Activated T-cell treated with anti-CD3 and anti-CD28 coated beads, Interleukin-2, amount 50 U/mL, for 4 hours (primary cell): ENCODE measurements around the gene CCNL2. TPM values are rescaled to one million over a fixed set of nuclear protein-coding genes. Genes with fewer than 3 reads are reported as not detected.

ENCODE experiments used
- ATAC-seq, 2 donors: fragments of 200-7000 bp; cut with Tn5 transposase; one replicate each; pipeline ENCODE4 v1.10.0; 2021
- DNase-seq: peaks from one replicate; pipeline ENCODE4 v3.0.0-alpha.2; 2020
- H3K27me3 Mint-ChIP-seq: one replicate; pipeline ENCODE4 v1.8.0; 2021; ENCODE audit warnings: low read depth, mixed read lengths
- H3K36me3 Mint-ChIP-seq: one replicate; pipeline ENCODE4 v1.8.0; 2022; ENCODE audit warnings: mixed read lengths; ENCODE audit not compliant: insufficient read depth
- H3K4me1 Mint-ChIP-seq: one replicate; pipeline ENCODE4 v1.8.0; 2021; ENCODE audit warnings: low read depth, mixed read lengths
- H3K4me3 Mint-ChIP-seq: one replicate; pipeline ENCODE4 v1.8.0; 2021; ENCODE audit warnings: mild to moderate bottlenecking, moderate library complexity, mixed read lengths
- H3K9me3 Mint-ChIP-seq: one replicate; pipeline ENCODE4 v1.8.0; 2021; ENCODE audit warnings: mixed read lengths
- total RNA-seq, 3 donors: library from RNA; stranded (reverse); gene quantifications; one replicate each; pipeline ENCODE4 v1.2.1, GENCODE V29; 2021

Gene CCNL2
- total RNA-seq, 3 donors from 2014 or later, result 112 to 127 (median 118) TPM

- no peaks in the 10 kb centered on the region for H3K36me3 Mint-ChIP-seq
- H3K4me1 Mint-ChIP-seq, result peaks cover 2% of the 10 kb centered on the region
- DNase-seq (no peak), ATAC-seq (peak; percentile 18 to 27)
- peaks cover 37% of the 10 kb centered on the region for H3K27me3 Mint-ChIP-seq
- no peak overlapping the region for H3K4me3 Mint-ChIP-seq
- no peaks in the 10 kb centered on the region for H3K9me3 Mint-ChIP-seq
These were observed 28.1 kb upstream of the CCNL2 start for GRCh38 chr1:1427106-1427819.

- H3K4me3 Mint-ChIP-seq, result no peak overlapping the region
- ATAC-seq, result peak in 1 of 2 donors; percentile 39
- peaks cover 2% of the 10 kb centered on the region for H3K4me1 Mint-ChIP-seq
These were observed 27.5 kb upstream of the CCNL2 start for GRCh38 chr1:1426496-1427105.

GRCh38 chr1:1425753-1426495, 26.8 kb upstream of the CCNL2 start:
- ATAC-seq (no peak), DNase-seq (no peak)
- H3K27me3 Mint-ChIP-seq, result peaks cover 39% of the 10 kb centered on the region
- H3K4me1 Mint-ChIP-seq, result peaks cover 2% of the 10 kb centered on the region
- H3K4me3 Mint-ChIP-seq, result no peak overlapping the region
- no peaks in the 10 kb centered on the region for H3K36me3 Mint-ChIP-seq
- H3K9me3 Mint-ChIP-seq, result no peaks in the 10 kb centered on the region

More at GRCh38 chr1:1426496-1427105, 27.5 kb upstream of the CCNL2 start:
- H3K9me3 Mint-ChIP-seq, result no peaks in the 10 kb centered on the region
- peaks cover 39% of the 10 kb centered on the region for H3K27me3 Mint-ChIP-seq
- DNase-seq, result no peak
- H3K36me3 Mint-ChIP-seq, result no peaks in the 10 kb centered on the region

- H3K4me3 Mint-ChIP-seq, result no peak overlapping the region
- no peak for DNase-seq
These were observed 26.3 kb upstream of the CCNL2 start for GRCh38 chr1:1425426-1425752.

GRCh38 chr1:1424707-1425106, 25.6 kb upstream of the CCNL2 start:
- H3K36me3 Mint-ChIP-seq, result no peaks in the 10 kb centered on the region
- H3K4me1 Mint-ChIP-seq, result peaks cover 2% of the 10 kb centered on the region
- DNase-seq, result no peak
- no peak overlapping the region for H3K4me3 Mint-ChIP-seq
- no peaks in the 10 kb centered on the region for H3K9me3 Mint-ChIP-seq
- no peak for ATAC-seq
- H3K27me3 Mint-ChIP-seq, result peaks cover 38% of the 10 kb centered on the region

More at GRCh38 chr1:1425426-1425752, 26.3 kb upstream of the CCNL2 start:
- Mint-ChIP-seq H3K36me3 (no peaks in the 10 kb centered on the region), H3K27me3 (peaks cover 41% of the 10 kb centered on the region), H3K4me1 (peaks cover 2% of the 10 kb centered on the region), H3K9me3 (no peaks in the 10 kb centered on the region)
- no peak for ATAC-seq

- DNase-seq, result no peak
- Mint-ChIP-seq H3K27me3 (peaks cover 29% of the 10 kb centered on the region), H3K4me1 (no peaks in the 10 kb centered on the region), H3K36me3 (no peaks in the 10 kb centered on the region), H3K4me3 (no peak overlapping the region), H3K9me3 (no peaks in the 10 kb centered on the region)
- ATAC-seq, result no peak
These were observed 24.1 kb upstream of the CCNL2 start for GRCh38 chr1:1423245-1423597.

GRCh38 chr1:1422465-1423244, 23.5 kb upstream of the CCNL2 start:
- no peaks in the 10 kb centered on the region for H3K36me3 Mint-ChIP-seq
- no peaks in the 10 kb centered on the region for H3K9me3 Mint-ChIP-seq
- H3K4me1 Mint-ChIP-seq, result peaks cover 1% of the 10 kb centered on the region
- H3K27me3 Mint-ChIP-seq, result peaks cover 29% of the 10 kb centered on the region
- ATAC-seq (peak in 1 of 2 donors; percentile 9), DNase-seq (no peak)
- H3K4me3 Mint-ChIP-seq, result no peak overlapping the region

- no peak overlapping the region for H3K4me3 Mint-ChIP-seq
- H3K4me1 Mint-ChIP-seq, result peaks cover 1% of the 10 kb centered on the region
- H3K27me3 Mint-ChIP-seq, result peaks cover 29% of the 10 kb centered on the region
- no peaks in the 10 kb centered on the region for H3K9me3 Mint-ChIP-seq
- ATAC-seq (no peak), DNase-seq (no peak)
- no peaks in the 10 kb centered on the region for H3K36me3 Mint-ChIP-seq
These were observed 22.9 kb upstream of the CCNL2 start for GRCh38 chr1:1421907-1422464.

- DNase-seq (no peak), ATAC-seq (no peak)
- H3K27me3 Mint-ChIP-seq, result peaks cover 27% of the 10 kb centered on the region
These were observed 22.2 kb upstream of the CCNL2 start, which contains the start of gene ANKRD65 for GRCh38 chr1:1421147-1421906. TSS of gene ANKRD65 (minus strand) at chr1:1421276. CDS start at chr1:1421005, 271 bp downstream.

GRCh38 chr1:1420654-1421141, 21.6 kb upstream of the CCNL2 start:
- ATAC-seq (no peak), DNase-seq (no peak)
- no peak overlapping the region for H3K4me3 Mint-ChIP-seq
- H3K27me3 Mint-ChIP-seq, result peaks cover 23% of the 10 kb centered on the region
- H3K9me3 Mint-ChIP-seq, result no peaks in the 10 kb centered on the region
- H3K4me1 Mint-ChIP-seq, result peaks cover 1% of the 10 kb centered on the region
- no peaks in the 10 kb centered on the region for H3K36me3 Mint-ChIP-seq

More at GRCh38 chr1:1421147-1421906, 22.2 kb upstream of the CCNL2 start, which contains the start of gene ANKRD65:
- H3K4me3 Mint-ChIP-seq, result no peak within 1 kb of the TSS
- no peaks in the 10 kb centered on the region for H3K9me3 Mint-ChIP-seq
- peaks cover 1% of the 10 kb centered on the region for H3K4me1 Mint-ChIP-seq
- no peaks in the 10 kb centered on the region for H3K36me3 Mint-ChIP-seq

GRCh38 chr1:1419813-1420653, 20.9 kb upstream of the CCNL2 start:
- Mint-ChIP-seq H3K36me3 (no peaks in the 10 kb centered on the region), H3K4me1 (peaks cover 1% of the 10 kb centered on the region)

GRCh38 chr1:1419363-1419812, 20.3 kb upstream of the CCNL2 start:
- no peak overlapping the region for H3K4me3 Mint-ChIP-seq
- ATAC-seq, result no peak
- H3K36me3 Mint-ChIP-seq, result no peaks in the 10 kb centered on the region
- H3K27me3 Mint-ChIP-seq, result peaks cover 16% of the 10 kb centered on the region
- H3K4me1 Mint-ChIP-seq, result peaks cover 1% of the 10 kb centered on the region
- no peak for DNase-seq
- no peaks in the 10 kb centered on the region for H3K9me3 Mint-ChIP-seq

More at GRCh38 chr1:1419813-1420653, 20.9 kb upstream of the CCNL2 start:
- Mint-ChIP-seq H3K4me3 (no peak overlapping the region), H3K27me3 (peaks cover 20% of the 10 kb centered on the region), H3K9me3 (no peaks in the 10 kb centered on the region)
- ATAC-seq (peak; percentile 78 to 83), DNase-seq (no peak)
